GM12874 (cell line): ENCODE results near the gene GDF10.

Experiments used
- CTCF ChIP-seq: IDR thresholded peaks from 2 replicates; pipeline ENCODE4 v1.5.1; 2011; ENCODE audit warnings: low read depth, mild to moderate bottlenecking, control low read depth, low read length, moderate library complexity; ENCODE audit not compliant: insufficient read depth

GDF10 gene

GRCh38 chr10:47295411-47295810 is 4.6 kb upstream of the GDF10 start:
- no peak for TF ChIP-seq CTCF

GRCh38 chr10:47296156-47296894 is 3.7 kb upstream of the GDF10 start:
- no peak for TF ChIP-seq CTCF

GRCh38 chr10:47296941-47297340 is 3.1 kb upstream of the GDF10 start:
- no peak for TF ChIP-seq CTCF

GRCh38 chr10:47297866-47298540 is 2.0 kb upstream of the GDF10 start:
- no peak for TF ChIP-seq CTCF

GRCh38 chr10:47298715-47299114 is 1.3 kb upstream of the GDF10 start:
- no peak for TF ChIP-seq CTCF

GRCh38 chr10:47300429-47300931 is 483 bp downstream of the GDF10 start:
- TF ChIP-seq CTCF = no peak

GRCh38 chr10:47301833-47302232 is 1.8 kb downstream of the GDF10 start:
- TF ChIP-seq CTCF = no peak
